ENCODE measurements around the gene WBP4.
A peak's percentile ranks its signal among the peaks of the same experiment; 100 is the strongest.
"Not testable (repeated sequence)": the region's sequence is repeated elsewhere in the genome, so short reads cannot be mapped to it uniquely, and the experiment has no call there.

Gene WBP4

GRCh38 chr13:41061075-41061913 lies at the start of gene WBP4:
WBP4 (plus strand) TSS chr13:41061509; CDS start chr13:41061674, 165 bp downstream.
- DNase-seq (ENCODE audit: low spot score): peak; percentile 87

GRCh38 chr13:41012536-41012935 lies 48.8 kb upstream of the WBP4 start:
- no peak for DNase-seq (ENCODE audit: low spot score)

- no peak for DNase-seq (ENCODE audit: low spot score)
Observed at GRCh38 chr13:41013835-41014234, 47.5 kb upstream of the WBP4 start.

- no peak for DNase-seq (ENCODE audit: low spot score)
Observed at GRCh38 chr13:41015920-41016319, 45.4 kb upstream of the WBP4 start.

GRCh38 chr13:41017159-41017558 lies 44.1 kb upstream of the WBP4 start:
- DNase-seq (ENCODE audit: low spot score): no peak

- DNase-seq (ENCODE audit: low spot score): no peak
Observed at GRCh38 chr13:41017817-41018601, 43.3 kb upstream of the WBP4 start.

GRCh38 chr13:41018602-41018948 lies 42.7 kb upstream of the WBP4 start:
- no peak for DNase-seq (ENCODE audit: low spot score)

- DNase-seq (ENCODE audit: low spot score): peak; percentile 17
Observed at GRCh38 chr13:41019011-41019487, 42.3 kb upstream of the WBP4 start, which contains the start of gene ELF1. ELF1 (minus strand) TSS chr13:41019316; CDS start chr13:40982054, 37,262 bp downstream.

GRCh38 chr13:41019578-41020347 lies 41.5 kb upstream of the WBP4 start:
- DNase-seq (ENCODE audit: low spot score): no peak

GRCh38 chr13:41025518-41025917 lies 35.8 kb upstream of the WBP4 start:
- DNase-seq (ENCODE audit: low spot score): no peak

- DNase-seq (ENCODE audit: low spot score): no peak
Observed at GRCh38 chr13:41026788-41027187, 34.5 kb upstream of the WBP4 start.

- no peak for DNase-seq (ENCODE audit: low spot score)
Observed at GRCh38 chr13:41028051-41028450, 33.3 kb upstream of the WBP4 start.

- DNase-seq (ENCODE audit: low spot score): no peak
Observed at GRCh38 chr13:41029629-41030028, 31.7 kb upstream of the WBP4 start.

GRCh38 chr13:41032691-41033376 lies 28.5 kb upstream of the WBP4 start:
- DNase-seq (ENCODE audit: low spot score): no peak

- DNase-seq (ENCODE audit: low spot score): no peak
Observed at GRCh38 chr13:41034382-41034781, 26.9 kb upstream of the WBP4 start.

GRCh38 chr13:41034881-41035280 lies 26.4 kb upstream of the WBP4 start:
- DNase-seq (ENCODE audit: low spot score): no peak

GRCh38 chr13:41036557-41036956 lies 24.8 kb upstream of the WBP4 start:
- not testable (repeated sequence) for DNase-seq (ENCODE audit: low spot score)

- no peak for DNase-seq (ENCODE audit: low spot score)
Observed at GRCh38 chr13:41039746-41040145, 21.6 kb upstream of the WBP4 start.

- DNase-seq (ENCODE audit: low spot score): no peak
Observed at GRCh38 chr13:41040584-41041334, 20.6 kb upstream of the WBP4 start.

- not testable (repeated sequence) for DNase-seq (ENCODE audit: low spot score)
Observed at GRCh38 chr13:41042419-41042818, 18.9 kb upstream of the WBP4 start.

GRCh38 chr13:41048640-41049039 lies 12.7 kb upstream of the WBP4 start:
- DNase-seq (ENCODE audit: low spot score): no peak

Measured in D341Med (cell line).